Lung microvascular endothelial cell (primary cell): ENCODE data around the gene SLC2A9. TPM values are rescaled to one million over a fixed set of nuclear protein-coding genes. Genes with fewer than 3 reads are reported as not detected.
"Not testable (repeated sequence)": the region's sequence is repeated elsewhere in the genome, so short reads cannot be mapped to it uniquely, and the experiment has no call there.

Experiments used
- DNase-seq, 2 donors: peaks; one replicate each; pipeline versions ENCODE4 v3.0.0 to v3.0.0-alpha.2; 2010; ENCODE audit warnings: low read depth in 2 of 2
- total RNA-seq: library from RNA; depleted of rRNA; stranded (reverse); fragments of >200 nt; gene quantifications from 2 replicates; pipeline ENCODE4 v1.2.1, GENCODE V29; 2014

SLC2A9 gene
- total RNA-seq, 1 donor from 2014 or later = 0.79 TPM

DNA sequence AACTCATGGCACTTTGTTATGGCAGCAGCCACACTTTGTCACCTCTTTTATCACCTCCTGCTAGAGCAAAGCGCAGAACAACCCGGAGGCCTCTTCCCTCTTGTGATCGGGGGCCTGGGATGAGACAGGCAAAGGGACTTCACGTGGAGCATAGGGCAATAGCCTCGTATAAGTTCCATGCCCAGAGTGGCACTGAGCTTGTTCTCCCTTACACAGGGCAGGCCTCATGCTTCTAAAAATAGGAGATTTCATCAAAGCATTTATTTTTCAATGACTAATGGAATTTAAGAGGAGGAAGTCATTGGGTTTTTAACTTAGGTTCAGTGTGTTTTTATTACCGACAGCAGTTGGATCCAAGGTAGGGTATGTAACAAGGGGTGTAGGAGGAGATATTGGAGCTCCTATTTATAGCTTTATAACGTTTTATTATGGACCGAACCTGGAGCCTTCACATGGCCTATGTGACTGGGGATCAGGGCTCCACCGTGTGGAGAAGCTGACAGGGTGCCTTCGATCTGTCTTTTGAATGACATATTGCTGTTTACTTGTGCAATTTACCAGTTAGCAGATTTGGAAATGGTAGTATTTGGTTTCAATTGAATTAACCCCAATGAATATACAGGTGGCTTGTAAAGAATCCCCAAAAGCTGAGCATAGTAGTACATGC lies 93.8 kb downstream of the SLC2A9 start:
- no peak for DNase-seq

DNA sequence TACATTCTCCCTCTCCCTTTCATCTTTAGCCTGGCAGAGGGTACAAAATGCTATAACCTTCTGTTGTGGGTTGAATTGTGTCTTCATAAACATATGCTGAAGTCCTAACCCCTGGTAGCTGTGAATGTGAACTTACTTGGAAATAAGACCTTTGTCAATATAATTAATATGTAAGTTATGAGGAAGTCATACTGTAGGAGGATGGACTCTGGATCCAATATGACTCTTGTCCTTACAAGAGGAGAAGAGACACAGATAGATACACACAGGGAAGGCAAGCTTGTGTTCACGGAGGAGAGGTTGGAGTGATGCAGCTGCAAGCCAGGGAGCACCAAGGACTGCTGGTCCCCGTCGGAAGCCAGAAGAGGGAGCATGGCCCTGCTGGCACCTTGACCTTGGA lies 94.7 kb downstream of the SLC2A9 start:
- no peak for DNase-seq

DNA sequence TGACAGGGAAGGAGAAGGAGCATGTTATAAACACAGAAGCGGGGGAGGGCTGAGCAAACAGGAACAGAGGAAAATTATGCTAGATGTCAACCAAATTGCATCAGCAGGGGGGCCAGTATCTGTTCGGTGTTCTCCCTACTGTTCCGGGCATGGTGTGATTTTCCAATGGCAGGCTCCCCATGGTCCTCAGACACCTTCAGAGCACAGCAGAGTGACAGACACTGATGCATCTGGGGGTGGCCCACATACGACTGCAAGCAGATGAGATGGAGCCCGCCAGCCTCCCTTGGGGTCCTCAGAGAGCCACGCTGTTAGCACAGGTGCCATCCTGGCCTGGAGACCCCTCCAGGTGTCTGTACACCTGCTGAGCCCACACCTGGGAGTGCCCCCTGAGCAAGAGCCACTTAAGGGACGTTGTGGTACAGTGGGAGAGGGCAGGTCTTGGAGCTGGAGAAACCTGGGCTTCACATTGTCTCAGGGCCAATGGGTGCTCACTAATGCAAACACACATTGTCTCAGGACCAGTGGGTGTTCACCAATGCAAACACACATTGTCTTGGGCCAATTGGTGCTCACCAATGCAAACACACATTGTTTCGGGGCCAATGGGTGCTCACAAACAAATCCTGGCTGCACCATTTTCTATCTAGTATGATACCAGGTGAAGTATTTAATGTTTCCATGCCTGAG lies 95.4 kb downstream of the SLC2A9 start:
- no peak for DNase-seq

DNA sequence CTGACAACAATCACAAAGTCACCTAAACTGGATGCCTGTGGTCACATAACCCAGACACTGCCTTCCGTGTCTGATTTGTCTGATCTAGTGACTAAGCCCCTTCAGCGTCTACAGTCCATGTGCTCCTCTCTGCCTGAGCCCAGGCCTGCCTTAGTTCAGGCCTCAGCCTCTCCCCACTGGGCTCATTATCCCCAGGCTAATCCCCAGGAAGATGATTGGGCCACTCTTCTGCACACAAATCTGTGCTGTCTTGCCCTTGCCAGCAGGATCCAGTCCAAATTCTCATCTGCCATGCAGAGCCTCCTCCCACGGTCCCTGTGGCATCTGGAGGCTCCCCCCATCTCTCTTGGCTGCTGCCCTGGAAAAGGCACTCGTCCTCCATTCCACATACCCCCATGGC lies 96.5 kb downstream of the SLC2A9 start:
- DNase-seq = peak in 1 of 2 donors; percentile 8

DNA sequence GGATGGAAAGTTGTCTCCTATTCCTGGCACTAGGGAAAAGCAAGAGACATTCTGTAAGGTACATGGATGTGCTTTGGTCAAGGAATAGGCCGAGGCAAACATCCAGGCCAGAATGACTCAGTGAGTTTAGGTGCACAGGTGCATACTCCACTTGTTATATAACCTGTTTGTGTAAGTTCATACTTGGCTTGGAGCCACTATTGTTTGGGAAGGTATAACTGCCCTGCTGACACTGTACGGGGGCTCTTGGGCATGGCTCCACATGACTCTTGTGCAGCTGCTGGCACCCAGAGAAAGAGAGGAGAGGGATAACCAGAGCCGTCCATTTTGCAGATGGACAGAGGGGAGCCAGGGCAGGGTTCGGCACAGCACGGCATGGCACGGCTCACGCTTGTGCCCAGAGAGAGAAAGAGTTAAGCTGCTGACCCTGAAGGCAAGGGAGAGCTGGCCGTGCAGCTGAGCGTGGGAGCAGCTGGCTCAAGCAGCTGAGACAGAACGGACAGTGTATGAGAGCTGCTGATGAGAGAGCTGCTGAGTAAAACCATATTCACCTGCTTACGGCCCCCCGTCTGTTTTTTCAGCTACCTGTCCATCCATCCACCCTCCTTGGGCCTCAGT lies 98.0 kb downstream of the SLC2A9 start:
- DNase-seq = no peak

DNA sequence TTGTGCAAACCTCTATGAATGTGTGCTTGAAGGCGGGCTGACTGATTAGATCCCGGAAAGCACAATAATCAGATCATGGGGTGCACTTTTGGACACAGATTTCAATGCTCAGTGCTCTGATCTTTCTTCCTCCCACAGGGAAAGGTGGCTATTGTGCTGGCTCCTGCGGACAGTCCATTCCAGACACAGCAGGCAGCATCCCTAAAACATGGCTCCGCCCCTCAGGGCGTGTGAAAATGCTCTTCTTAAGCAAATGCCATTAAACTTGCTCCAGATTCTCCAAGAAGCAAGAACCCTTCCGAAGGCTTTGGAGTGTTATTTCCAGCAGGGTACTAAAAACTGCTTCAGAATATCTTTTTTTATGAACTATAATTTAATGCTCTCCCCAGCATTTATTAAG lies 100.0 kb downstream of the SLC2A9 start:
- DNase-seq = no peak

DNA sequence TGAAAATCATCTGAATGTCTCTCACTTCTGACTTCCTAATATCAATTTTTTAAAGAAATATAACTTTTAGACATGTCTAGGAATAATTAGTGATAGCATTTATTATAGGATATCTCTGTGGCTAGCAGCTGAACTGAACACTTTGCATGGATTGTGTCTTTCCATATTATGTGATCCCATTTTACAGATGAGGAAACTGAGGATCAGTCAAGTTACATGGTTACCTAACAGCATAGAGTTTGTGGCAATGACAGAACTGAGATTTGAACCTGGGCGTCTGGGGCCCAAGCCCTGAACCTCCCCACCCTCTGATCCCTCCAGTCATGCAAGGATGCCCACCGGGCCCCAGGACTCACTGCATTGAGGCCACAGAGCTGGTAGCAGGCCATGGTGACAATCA lies 101.3 kb downstream of the SLC2A9 start:
- DNase-seq = no peak

DNA sequence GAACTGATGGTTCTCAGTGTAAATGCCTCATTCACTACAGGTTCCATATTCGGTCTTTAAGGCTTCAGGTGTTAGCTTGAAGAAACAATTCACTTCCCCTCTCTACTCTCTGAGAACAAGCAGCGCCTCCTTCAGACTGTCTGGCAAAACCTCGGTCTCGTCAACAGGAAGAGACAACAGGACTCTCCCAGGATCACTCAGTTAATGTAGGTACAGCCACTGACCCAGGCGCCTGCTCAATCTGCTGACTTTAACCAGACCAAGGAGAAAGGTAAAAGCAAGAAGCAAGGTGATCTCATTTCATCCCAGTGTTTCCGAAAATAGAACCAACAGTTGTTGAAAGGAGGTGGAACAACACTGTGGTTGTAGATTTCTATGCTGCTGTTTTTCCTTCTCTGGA lies 102.2 kb downstream of the SLC2A9 start:
- no peak for DNase-seq

DNA sequence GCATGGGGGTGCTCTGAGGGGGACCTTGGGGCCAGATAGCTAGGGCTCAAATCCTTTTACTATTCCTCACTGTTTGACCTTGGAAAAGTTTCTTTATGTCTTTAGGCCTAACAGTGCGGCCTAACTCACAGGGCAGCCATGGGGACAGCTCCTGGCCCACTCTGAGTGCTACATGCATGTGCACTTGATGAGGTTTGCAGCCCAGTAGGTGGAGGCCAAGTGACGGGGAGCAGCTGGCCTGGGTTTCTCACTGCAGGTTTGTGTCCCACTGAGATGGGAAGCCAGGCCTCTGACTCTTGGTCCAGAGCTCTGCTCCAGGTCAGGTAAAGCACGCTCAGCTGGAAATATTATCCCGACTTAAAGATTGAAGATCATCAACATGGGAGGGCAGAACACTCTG lies 102.8 kb downstream of the SLC2A9 start:
- no peak for DNase-seq

DNA sequence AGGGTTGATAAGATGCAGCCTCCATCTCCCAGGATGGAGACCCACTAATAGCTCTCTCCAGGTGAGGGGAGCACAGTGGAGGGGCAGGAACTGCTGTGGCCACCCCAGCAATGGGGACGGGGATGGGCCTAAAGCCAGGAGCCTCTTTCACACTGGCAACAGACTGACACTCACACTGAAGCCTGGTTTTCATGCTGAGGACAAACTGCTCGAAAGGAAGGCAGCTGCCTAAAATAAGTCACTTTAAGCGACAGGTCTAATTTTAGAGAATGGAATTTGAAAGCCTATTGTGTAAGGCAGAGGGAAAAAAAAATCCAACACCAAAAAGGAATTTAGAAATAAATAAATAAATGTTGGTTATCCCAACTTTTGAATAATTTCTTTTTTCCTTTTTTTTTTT lies 104.4 kb downstream of the SLC2A9 start:
- no peak for DNase-seq

DNA sequence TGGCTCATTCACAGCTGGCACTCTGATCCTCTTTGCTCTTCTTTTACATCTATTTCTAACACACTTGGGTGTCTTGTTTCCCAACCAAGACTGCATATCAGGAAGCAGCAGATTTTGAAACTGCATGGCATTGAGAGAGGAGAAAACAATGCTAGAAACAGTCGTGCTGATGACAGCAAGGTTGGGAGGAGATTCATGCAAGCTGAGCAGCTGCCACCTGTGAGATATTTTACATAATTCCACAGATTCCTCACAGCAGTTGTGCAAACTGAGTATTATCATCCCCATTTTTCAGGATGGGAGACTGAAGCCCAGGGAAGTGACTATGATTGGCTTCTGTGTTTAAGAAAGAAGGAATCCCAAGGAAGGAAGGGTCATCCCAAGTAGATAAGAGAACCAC lies 105.0 kb downstream of the SLC2A9 start:
- DNase-seq = no peak

DNA sequence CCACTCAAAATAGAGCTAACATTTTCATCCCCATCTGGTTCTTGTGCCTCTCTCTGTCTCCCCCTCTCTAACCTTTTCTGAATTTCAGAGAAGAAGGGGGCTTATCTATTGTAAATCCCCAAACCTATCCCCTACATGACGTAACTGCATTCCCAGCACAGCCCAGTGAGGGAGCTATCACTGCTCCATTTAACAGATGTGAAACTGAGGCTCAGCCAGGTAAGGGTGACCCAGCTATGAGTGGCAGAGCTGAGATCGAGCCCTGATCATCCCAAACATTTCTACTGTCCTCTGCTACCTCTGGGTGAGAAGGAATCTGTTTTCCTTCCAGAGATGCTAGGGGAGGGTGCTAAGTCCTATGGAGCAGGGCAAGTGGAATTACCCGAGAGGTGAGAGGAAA lies 107.5 kb downstream of the SLC2A9 start:
- no peak for DNase-seq

DNA sequence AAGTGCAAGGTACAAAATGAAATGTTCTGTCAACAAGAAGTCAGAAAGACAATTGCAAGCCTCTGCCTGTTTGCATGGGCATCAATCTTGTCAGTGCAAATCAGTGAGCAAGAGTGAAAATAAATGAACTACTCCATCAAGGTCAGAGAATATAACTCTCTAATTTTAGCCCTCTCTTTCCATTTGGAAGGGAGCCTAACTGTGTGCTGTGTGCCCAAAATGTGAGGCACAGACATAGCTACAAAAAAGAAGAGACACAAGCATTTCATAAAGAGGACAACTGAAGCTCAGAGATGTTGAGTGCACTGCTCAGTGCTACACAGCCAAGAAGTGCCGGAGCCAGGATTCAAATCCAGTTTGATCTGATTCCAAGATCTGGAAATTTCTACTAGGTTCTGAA lies 114.3 kb downstream of the SLC2A9 start:
- no peak for DNase-seq

DNA sequence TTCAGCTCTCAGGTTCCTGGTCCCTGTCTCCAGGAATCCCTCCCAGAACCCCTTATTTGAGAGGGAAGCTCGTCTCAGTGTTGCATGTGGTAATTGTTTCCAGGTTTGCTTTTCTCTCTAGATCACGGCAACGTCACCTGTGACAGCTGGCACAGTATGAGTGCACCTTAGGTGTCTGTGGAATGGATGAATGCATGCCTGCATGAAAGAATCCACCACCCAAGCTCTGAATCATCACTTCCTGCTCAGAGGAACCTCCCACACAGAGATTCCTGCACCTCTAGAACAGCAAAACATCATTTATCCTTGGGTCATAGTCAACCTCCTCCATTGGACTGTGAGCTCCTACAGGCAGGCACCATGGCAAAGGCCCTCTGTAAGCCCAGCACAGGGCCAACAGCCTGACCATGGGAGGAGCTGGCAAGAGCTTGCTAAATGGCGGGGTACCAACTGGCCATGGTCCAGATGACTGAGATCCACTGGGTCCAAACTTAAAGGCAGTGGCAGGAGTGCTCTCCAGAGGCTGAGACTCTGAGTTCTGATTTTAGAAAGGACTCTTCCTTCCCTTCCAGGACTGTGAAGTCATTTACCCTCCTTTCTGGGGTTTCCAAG lies 116.2 kb downstream of the SLC2A9 start:
- DNase-seq = no peak

DNA sequence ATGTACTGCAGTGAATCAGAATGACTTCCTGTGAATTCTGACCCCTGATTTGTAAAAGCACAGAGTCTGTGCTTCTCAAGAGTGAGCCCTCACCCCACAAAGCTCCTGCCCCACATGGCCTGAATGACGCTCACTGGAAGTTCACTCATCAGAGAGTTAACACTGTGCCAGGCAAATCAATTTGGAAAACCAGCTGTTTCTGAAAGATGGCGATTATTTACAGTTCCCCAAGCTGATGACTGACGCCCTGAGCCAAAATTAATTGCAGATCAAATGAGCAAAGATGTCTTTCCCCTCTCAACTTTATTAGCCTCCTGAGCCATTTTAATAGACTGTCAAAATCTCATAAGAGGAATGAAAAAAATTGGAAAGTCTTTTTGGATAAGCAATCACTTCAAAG lies 118.0 kb downstream of the SLC2A9 start:
- peak in 1 of 2 donors; percentile 8 for DNase-seq

DNA sequence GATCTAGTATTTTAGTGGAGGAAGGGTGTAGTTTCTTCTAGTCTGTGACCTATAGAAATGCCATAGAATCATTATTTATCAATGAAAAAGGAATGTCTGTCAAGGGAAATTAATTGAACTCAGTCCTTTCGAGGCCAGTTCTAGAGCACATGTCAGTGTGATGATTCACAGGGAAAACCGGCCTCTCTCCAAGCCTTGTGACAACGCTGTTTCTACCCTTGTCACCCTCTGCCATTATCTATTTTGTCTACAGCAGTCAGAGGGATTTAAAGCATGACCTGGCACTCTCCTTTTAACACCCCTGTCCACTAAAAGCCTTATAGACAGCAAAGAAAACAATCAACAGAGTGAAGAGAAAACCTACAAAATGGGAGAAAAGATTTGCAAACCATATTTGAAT lies 120.0 kb downstream of the SLC2A9 start:
- DNase-seq = no peak

DNA sequence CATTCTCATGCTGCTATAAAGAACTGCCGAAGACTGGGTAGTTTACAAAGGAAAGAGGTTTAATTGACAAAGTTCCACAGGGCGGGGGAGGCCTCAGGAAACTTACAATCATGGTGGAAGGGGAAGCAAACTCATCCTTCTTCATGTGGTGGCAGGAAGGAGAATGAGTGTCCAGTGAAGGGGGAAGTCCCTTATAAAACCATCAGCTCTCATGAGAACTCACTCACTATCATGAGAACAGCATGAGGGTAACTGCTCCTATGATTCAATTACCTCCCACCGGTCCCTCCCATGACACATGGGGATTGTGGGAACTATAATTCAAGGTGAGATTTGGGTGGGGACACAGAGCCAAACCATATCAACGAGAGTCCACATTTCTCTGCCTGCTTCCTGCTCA lies 120.7 kb downstream of the SLC2A9 start:
- not testable (repeated sequence) for DNase-seq

DNA sequence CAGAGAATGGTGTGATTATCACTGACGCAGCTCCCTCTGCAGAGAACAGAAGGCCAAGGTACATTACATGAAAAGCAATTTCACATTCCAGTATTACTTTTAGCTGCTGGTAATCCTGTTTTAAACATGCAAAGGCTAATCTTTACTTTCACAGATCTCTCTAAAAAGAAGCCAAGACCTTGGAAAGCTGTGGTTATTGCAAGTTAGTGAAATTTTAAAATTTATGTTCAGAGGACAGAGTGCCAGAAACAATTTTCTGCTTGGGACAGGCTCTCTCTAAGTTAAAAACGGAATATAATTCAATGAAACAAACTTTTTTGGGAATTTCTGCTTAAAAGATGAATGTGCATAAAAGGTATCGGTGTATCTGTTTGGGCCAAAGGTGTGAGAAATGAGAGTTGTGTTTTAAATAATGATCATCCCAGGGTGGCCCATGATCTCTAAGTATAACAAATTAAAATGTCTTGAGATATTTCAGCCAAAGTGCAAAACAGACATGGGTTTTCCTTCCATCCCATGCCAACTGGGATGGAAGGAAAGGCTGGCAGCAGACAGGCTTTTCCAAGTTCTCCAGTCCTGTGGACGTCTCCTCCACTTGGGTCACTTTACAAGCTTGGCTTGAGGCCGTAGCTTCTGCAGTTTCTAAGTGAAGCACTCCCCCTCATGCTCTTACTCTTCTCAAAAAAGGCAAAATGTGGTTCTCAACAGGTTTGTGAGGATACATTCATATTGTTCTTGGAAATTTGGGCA lies 121.8 kb downstream of the SLC2A9 start:
- no peak for DNase-seq

DNA sequence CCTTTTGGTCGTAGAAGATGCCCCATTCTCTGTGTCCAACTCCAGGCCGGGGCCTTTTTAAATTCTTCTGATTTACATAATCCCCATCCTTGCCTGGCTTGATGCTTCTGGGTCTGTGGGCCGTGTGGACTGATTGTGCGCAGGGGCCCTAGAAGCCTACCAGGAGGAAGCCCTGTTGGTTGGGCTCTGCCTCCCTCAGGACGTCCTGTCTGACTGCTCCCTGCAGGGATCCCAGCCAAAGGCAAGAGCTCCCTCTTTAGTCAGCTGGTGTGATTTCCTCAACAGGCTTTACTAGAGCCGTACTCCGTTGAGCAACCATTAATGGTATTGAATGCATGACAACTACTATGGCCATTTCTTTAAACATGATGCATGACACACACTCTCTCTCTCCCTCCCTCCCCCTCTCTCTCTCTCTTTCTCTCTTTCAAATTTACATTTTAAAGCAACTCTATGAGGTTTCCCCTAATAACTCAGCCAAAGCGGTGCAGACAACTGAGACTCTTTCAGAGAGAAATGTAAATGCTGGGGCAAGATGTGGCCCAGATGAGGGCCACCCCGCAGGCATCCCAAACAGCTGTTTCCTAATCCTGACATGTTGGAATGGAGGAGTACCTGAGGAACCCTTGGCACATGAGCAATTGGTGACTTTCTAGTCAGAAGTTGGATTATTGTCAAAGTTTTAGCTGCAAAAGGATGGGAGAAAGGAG lies 122.5 kb downstream of the SLC2A9 start:
- peak; percentile 58 to 74 for DNase-seq

DNA sequence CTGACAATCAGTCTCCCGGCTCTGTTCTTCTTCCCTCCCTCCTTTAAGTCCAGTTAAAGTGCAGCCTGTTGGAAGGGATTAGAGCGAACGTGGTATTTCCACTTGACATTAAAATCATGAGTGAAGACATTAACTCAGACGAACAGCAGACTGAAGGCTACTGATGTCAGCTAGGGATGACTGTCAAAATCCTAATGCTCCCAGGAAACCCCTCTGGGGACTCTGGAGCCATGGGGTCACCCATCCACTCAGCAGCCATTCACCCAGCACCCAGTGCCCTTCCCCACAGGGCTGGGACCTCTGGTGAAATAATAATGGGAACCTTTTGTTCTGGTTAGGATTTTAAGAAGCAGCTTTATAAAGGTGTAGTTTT lies 126.0 kb downstream of the SLC2A9 start:
- DNase-seq = no peak

DNA sequence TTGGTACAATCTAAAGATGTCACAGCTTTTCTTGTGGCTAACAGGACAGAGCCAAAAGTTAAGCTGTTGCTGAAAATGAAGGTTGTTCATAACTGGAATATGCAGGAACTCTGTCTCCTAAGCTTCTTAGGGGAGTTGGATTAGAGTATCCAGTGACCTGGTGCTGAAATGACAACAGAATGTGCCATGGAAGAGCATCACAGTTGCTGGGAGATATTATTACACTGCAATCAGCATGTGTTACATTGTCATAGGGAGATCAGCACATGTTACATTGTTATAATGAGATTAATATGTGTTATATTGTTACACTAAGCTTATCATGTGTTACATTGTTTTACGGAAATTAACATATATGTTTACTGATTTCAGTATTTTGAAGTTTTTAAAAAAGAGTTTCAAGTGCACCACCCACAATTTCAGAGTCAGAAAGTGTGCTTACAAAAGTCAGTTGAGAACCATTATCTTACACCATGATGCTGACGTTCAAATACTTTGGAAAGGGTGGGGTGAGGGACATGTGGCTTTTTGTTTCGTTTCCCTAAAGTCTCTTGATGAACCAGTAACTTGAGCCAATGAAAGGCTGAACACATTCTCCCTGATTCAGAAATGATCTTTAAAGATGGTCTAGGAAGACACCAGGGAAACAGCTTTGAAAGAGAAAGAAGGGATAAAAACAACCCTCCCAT lies 126.5 kb downstream of the SLC2A9 start:
- no peak for DNase-seq
